DMS79 treated with DMSO at 0.1 percent for 48 hours (cell line): ENCODE results near the gene P4HA1.
"Not testable (repeated sequence)": the region's sequence is repeated elsewhere in the genome, so short reads cannot be mapped to it uniquely, and the experiment has no call there.

Experiments
- DNase-seq: peaks from one replicate; lab custom pipeline; 2025; lab: John Stamatoyannopoulos, UW

P4HA1 gene

DNA sequence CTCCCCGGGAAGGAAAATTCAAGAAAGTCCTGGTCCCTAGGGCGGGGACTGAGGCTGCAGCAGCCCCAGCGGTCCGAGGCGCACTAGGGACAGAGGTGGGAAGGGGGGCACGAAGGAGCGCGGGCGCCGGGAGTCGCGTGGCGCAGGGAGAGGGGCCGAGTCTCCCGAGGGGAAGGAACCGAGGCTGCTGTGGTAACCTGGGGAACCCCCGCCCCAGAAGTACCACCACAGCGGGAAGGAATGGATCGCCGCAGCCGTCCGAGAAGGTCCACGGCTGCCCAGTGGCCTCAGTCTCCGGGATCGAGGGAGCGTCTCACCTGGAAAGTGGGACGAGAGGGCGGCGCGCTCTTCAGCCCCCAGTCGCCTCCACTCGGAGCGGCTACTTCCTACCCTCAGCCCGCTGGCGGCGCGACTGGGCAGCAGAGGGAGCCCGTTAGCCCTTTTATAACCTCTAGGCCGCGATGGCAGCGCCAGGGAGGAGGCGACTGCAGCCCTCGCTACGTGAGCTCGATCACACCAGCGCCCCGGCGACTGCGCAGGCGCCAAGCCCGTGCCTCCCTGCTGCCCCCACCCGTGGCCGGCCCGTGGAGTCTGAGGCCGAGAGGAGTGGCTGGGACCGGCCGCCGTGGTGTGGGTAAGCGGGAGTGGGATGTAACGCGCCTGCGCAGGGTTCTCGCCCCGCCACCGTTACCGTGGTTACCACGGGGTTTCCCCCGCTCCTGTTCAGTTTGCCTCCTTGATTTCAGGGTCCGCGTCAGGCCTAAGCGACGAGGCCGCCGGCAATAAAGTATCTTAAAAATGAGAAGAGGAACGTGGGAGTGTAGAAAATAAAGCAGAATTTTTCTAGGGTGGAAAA is at the start of gene P4HA1:
Gene P4HA1, minus strand, starts transcription at position 418 of the 856 bp plus-strand sequence. CDS start 21,983 bp downstream, outside the sequence.
- peak; percentile 70 for DNase-seq

GRCh38 chr10:73141603-73142002 is 44.9 kb upstream of the P4HA1 start:
- DNase-seq = no peak

DNA sequence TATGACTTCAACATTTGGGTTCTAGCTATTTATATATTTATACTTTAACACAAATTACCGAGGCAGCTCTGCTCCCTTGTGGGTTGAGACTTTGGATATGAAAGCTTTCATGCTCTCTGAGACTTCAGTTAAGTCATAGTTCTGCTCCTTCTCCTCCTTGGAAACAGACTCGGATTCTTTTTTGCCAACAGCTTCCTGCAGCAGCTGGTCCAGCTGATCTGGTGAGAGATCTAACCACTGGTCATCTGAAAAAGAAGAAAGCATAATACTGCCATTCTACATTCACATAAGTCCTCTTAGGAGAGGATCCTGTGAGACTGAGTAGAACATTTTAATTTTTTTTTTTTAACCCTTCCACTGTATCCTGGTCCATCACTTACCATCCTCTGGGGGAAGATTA is 42.6 kb upstream of the P4HA1 start:
- DNase-seq = no peak

DNA sequence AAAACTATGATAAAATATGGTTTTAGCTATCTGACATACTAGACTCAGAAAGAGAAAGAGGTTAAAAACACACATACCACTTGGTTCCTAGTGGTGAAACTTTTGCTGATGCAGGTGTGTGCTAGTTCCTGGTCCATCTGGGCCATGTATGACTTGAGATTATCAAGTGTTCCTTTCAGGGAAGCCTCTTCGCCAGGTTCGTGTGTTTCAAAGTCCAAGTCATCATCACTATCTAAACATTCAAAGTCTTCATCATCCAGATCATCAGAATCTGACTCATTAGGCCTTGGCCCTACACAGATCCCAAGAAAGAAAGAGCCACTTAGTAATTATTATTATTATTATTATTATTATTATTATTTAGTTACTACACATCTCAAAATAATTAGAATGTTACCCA is 40.0 kb upstream of the P4HA1 start:
- DNase-seq = no peak

DNA sequence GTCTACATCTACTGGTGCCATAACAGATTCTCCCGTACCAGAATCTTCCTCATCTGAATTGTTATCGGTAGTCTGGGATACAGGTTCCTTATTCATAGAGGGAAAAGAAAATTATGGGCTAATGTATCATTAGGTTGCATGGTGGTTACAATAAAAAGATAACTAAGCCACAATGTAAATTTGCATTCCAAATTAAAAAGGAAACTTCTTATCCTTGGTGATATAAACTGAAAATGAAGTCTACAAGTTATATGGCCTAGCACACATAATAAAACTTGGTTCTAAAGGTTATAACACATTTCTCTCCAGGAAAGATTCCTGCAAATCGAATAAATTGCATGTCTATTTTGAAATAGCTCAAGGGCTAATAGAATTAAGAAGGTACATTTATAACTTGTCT is 38.1 kb upstream of the P4HA1 start:
- no peak for DNase-seq

- DNase-seq = no peak
Observed at GRCh38 chr10:73131913-73132686, 35.4 kb upstream of the P4HA1 start.

DNA sequence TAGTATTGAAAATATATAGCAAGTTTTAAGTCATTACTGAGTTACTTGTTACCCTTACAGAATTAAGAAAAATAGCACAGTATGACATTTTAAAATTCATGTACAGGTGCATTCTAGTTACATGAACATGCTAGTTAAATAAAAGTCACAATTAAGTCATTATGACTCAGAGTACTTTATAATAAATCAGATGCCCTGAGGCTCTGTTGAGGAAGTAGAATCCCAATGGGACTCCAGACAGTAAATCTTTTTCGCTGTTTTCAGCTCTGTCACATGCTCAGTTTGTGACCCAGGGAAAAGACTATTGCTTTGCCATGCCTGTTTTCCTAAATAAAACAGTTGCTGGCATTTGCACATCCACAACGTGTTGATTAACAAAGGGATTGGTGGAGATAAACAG is 34.6 kb upstream of the P4HA1 start:
- no peak for DNase-seq

- DNase-seq = no peak
Observed at GRCh38 chr10:73126343-73126742, 29.7 kb upstream of the P4HA1 start.

- DNase-seq = no peak
Observed at GRCh38 chr10:73119952-73120351, 23.3 kb upstream of the P4HA1 start.

GRCh38 chr10:73119457-73119856 is 22.8 kb upstream of the P4HA1 start:
- no peak for DNase-seq

- no peak for DNase-seq
Observed at GRCh38 chr10:73117976-73118743, 21.5 kb upstream of the P4HA1 start.

- DNase-seq = no peak
Observed at GRCh38 chr10:73116017-73116416, 19.4 kb upstream of the P4HA1 start.

DNA sequence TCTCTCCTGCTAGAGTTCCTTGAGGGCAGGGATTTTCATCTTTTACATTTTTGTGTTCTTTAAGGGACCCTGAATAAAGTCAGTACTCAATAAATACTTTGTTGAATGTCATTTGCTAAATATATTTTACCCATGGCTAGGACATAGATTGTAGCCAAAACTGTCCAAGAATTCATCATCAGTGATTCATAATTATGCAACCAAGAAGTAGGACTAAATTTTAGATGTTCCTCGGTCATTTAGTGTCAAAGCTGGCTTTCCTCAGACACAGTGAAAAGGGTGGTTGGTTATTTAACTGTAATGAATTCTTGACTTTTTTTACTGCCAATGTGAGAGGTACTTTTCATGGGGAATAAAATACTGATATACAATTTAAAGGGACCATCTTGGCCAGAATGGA is 16.9 kb upstream of the P4HA1 start:
- no peak for DNase-seq

GRCh38 chr10:73112032-73112431 is 15.4 kb upstream of the P4HA1 start:
- DNase-seq = not testable (repeated sequence)

GRCh38 chr10:73110345-73110849 is 13.7 kb upstream of the P4HA1 start, which contains the start of gene NUDT13:
Gene NUDT13, plus strand, starts transcription at chr10:73110455. Its CDS starts 3,911 bp downstream, at chr10:73114366.
- DNase-seq = no peak

DNA sequence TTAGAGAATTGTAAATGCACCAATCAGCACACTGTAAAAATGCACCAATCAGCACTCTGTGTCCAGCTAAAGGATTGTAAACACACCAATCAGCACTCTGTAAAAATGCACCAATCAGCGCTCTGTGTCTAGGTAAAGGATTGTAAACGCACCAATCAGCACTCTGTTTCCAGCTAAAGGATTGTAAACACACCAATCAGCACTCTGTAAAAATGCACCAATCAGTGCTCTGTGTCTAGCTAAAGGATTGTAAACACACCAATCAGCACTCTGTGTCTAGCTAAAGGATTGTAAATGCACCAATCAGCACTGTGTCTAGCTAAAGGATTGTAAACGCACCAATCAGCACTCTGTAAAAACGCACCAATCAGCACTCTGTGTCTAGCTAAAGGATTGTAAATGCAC is 12.6 kb upstream of the P4HA1 start:
- not testable (repeated sequence) for DNase-seq

DNA sequence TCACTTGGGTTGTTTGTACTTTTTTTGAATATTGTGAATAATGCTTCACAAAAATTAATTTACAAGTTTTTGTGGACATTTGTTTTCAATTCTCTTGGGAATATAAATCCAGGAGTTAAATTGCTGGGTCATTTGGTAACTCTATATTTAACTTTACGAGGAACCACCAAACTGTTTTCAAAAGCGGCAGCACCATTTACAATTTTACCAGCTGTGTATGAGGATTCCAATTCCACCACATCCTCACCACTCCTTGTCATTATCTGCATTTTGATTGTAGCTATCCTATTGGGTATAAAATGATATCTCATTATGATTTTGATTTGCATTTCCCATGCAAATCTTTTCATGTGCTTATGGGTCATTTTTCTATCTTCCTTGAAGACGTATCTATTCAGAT is 9.6 kb upstream of the P4HA1 start:
- no peak for DNase-seq

- DNase-seq = no peak
Observed at GRCh38 chr10:73099141-73099540, 2.5 kb upstream of the P4HA1 start.

- no peak for DNase-seq
Observed at GRCh38 chr10:73097305-73097670, 622 bp upstream of the P4HA1 start.

DNA sequence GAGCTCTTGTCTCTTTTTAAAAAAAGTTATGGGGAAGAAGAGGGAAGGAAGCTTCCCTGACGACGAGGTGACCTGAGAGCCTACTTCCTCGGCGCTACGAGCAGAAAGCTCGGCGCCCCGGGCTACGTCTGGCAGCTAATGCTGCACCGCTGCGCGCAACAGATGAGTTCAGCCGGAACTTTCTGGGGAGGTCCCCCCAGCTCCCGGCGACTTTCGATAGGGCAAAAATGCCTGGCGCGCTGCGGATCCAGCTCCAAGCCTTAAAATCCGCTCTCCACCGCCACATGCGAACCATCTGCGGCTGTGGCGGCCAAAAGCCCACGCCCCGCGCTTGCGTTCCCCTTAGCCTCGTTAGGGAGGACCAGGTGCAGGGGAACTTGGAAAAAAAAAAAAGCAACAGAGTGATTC is 621 bp downstream of the P4HA1 start:
- DNase-seq = peak; percentile 6

DNA sequence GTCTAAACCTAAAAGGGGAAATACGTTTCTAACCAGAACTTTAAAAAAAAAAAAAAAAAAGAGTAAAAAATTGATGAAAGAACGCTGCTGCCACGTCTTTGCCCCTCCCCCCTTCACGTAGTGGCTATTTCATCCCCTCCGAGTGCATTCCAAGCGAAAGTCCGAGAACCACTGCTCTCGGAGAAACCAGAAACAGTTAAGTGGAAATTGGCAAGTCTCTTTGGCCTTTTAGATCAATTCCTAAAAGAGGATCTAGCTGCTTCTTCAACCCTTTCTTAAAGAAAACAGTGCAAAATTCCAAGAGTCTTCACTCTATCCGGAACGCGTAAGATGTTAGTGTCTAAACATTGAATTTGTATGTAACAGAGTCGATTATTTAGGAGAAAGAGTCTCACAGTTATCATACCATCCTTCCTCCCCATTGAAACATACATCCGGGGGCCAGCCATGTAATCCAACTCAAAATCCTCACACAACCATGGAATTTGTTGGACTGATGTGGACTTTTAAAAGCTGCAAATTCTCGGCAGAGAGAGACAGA is 1.1 kb downstream of the P4HA1 start:
- no peak for DNase-seq

- no peak for DNase-seq
Observed at GRCh38 chr10:73094986-73095480, 1.6 kb downstream of the P4HA1 start.
